ENCODE results near the gene GGCT.
A peak's percentile ranks its signal among the peaks of the same experiment; 100 is the strongest.
"Not testable (repeated sequence)": the region's sequence is repeated elsewhere in the genome, so short reads cannot be mapped to it uniquely, and the experiment has no call there.

Gene GGCT, protein sequence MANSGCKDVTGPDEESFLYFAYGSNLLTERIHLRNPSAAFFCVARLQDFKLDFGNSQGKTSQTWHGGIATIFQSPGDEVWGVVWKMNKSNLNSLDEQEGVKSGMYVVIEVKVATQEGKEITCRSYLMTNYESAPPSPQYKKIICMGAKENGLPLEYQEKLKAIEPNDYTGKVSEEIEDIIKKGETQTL

DNA sequence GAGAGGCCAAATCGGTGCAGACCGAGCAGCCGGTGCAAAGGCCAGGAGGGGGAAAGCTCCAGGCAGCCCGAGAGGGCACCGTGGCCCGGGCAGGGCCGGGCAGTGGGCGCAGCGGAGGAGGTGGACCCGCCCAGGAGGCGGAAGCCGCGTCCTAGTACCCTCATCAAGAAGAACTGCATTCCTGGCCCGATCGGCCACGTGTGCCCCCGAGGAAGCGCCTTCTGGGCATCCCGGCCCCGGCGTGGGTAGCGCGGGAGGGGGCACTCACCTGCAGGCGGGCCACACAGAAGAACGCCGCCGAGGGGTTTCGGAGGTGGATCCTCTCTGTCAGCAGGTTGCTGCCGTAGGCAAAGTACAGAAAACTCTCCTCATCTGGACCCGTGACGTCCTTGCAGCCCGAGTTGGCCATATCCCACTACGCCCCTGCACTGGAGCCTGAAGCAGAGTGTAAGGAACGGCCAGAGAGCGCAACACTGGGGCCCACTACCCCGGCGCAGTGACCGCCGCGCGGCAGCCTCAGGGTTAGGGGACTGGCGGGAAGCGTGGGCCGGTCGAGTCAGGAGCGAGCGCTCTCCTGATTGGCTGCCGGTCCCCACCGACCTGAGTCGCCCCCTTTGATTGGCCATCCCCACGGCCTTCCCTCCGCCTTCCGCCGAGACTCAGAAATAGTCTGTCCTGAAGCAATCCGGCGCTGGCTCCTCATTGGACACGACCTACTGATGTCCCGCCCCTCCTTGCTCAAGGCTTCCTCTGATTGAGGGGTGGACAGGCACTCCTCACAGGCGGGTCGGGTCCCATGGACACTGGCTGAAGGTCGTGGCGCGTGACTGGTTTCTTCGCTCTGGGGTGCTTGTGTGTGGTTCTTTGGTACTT, at the start of gene GGCT:
Gene GGCT, minus strand, starts transcription at position 529 of the 873 bp plus-strand sequence. Its CDS starts 120 bp downstream, at position 409.
- DNase-seq (ENCODE audit: low read depth): peak; percentile 99

DNA sequence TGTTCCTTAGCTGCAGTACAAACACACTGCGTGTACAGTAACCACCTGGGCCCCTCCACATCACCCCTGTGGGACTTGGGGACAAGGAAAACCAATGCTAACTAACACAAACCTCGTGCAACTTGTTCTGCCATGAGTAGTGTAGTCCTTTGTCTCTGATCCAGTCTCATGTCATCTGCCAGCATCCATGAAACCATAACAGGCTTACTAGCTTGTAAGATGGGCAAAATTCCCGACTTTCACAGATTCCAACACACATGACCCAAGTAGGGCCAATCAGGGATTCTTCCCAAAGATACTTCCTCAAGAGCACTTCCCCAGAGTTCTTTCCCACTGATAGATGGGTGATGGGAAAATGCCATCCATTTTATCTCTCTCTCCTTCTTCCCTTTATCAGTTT, 48.9 kb upstream of the GGCT start:
- no peak for DNase-seq (ENCODE audit: low read depth)

DNA sequence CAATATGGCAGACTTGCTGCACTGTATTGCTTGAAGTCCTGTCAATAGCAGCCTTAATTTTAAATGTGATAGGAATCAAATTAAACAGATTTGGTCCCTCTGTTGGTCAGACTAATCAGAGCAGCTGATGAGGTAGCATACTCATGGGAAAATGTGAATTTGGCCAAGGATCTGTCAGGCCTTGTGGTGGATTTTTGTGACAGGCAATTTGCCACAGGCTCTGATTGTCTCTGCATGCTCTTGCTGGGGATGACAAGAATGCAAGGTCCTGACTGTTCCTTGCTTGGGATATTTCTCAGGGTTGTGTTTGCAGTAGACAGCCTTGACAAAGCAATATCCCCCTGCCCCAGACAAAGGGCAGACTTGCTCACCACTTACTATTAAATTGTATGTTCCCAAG, 48.5 kb upstream of the GGCT start:
- no peak for DNase-seq (ENCODE audit: low read depth)

DNA sequence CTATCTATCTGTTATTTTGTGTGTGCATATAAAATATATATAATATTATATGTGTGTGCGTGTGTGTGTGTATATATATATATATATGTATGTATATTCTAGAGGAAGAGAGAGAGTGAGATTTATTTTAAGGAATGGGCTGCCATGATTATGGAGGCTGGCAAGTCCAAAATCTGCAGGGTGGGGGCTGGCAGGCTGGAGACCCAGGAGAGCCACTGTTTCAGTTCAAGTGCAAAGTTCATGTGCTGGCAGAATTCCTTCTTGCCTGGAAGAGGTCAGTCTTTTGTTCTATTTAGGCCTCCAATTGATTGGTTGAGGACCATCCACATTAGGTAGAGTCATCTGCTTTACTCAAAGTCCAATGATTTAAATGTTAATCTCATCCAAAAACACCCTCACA, 47.7 kb upstream of the GGCT start:
- no peak for DNase-seq (ENCODE audit: low read depth)

DNA sequence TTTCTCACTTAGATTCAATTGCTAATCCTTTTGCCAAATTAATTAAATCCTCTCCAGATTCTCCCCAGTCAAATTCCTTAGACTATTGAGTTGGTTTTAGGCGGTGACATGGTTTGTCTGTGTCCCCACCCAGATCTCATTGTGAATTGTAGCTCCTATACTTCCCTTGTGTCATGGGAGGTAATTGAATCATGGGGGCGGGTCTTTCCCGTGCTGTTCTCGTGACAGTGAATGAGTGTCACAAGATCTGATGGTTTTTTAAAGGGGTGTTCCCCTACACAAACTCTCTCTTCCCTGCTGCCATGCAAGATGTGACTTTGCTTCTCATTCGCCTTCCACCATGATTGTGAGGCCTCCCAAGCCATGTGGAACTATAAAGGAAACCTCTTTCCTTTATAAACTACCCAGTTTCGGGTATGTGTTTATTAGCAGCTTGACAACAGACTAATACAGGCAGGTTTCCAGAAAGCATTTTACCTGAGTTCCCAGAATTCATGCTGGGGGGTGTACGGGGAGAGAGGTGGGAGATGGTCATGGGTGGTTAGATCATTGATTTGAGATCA, 45.4 kb upstream of the GGCT start:
- no peak for DNase-seq (ENCODE audit: low read depth)

DNA sequence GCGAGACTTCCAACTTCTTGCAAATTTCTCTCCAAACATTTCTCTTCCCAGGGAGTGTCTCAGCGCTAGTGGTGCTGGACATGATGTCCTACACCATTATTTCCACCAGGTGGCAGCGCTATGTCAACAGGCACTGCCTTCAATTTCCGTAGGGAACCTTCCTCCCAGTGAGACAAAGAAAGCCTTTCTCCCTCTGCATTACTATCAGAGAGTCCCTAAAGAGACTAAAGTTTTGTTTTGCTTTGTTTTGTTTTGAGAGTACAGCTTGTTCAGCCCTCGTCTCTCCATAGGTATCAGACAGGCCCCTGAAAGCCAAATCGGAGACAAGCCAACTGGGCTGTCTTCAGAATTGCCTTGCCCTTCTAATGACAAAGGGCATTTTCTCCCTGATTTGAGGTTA, 44.2 kb upstream of the GGCT start:
- peak; percentile 74 for DNase-seq (ENCODE audit: low read depth)

DNA sequence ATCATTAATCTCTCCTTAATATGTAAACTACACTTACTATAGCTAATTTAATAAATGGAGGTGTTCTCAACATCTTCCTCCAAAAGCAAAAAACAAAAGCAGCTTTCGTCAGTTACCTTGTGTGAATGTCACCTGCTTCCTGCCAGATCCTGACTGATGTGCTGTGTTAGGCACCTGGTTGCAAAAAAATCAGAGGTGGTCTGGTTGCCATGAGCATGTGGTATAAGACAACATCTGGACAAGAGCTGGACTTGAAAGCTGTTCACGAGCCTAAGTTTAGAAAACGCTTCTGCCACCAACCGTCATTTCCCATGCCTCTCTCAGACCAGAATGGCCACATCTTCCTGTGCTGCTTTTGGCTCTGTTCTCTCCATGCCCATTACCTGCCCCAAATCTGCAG, 42.0 kb upstream of the GGCT start:
- DNase-seq (ENCODE audit: low read depth): no peak

DNA sequence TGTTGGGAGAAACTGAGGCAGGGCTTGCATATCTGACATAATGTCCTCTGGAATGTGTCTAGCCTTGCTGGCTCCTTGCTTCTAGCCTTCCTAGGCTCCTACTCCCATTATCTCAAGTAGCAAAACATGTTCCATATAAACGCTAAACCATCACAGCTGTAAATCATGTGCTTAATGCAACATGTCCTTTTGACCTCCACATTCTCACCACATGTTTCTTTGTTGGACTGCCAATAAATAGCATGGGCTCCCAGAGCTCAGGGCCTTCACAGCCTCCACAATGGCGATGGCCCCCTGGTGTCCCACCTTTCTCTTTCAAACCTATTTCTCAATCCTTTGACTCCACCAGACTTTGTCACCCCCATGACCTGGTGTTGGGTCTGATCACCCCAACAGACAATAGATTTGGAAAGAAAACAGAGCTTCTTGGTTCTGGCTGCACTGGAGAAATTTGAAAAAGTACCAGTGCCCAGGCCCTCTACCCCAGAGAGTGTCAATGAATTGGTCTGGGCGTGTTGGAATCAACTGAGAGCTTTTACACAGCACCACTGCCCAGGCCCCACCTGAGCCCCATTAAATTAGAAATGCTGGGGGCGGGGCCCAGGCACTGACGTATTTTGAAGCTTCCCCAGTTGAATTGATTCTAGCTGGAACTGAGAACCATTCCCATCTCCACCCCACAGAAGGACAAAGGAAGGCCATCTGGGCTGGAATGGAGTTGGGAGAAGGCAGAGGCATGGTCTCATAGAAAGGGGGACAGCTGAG, 41.3 kb upstream of the GGCT start:
- DNase-seq (ENCODE audit: low read depth): peak; percentile 61

DNA sequence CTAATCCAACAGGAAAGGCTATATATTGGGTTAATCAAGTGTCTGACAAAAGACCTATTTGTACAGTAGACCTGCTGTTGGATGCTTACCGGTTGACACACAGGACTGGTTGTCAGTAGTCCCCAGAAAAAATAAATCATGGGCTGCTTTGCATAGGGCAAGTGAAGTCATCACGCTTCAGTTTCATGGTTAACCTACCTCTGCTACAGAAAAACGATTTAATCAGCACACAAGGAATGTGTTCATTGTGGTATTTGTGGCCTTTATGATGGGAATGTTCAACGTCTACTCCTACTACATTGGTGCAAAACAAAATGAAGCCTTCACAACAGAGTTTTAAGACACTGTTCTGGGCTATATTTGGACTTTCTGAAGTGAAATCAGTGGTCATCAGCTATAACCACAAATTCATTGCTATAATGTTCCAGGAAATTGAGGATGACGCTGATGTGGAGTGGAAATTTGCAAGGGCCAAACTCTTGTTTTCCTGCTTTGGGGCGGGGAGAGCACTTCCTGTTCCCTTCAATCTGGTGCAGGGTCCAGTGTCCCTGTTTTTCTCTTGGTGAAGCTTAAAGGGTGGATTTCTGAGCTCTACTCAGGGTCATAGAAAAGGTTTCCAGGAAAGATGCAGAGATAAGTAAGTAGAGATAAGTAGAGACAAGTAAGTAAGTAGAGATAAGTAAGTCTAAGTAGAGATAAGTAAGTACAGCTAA, 39.3 kb upstream of the GGCT start:
- DNase-seq (ENCODE audit: low read depth): peak; percentile 46

DNA sequence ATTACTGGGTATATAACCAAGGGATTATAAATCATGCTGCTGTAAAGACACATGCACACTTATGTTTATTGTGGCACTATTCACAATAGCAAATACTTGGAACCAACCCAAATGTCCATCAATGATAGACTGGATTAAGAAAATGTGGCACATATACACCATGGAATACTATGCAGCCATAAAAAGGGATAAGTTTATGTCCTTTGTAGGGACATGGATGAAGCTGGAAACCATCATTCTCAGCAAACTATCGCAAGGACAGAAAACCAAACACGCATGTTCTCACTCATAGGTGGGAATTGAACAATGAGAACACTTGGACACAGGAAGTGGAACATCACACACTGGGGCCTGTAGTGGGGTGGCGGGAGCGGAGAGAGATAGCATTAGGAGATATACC, 38.5 kb upstream of the GGCT start:
- DNase-seq (ENCODE audit: low read depth): not testable (repeated sequence)

DNA sequence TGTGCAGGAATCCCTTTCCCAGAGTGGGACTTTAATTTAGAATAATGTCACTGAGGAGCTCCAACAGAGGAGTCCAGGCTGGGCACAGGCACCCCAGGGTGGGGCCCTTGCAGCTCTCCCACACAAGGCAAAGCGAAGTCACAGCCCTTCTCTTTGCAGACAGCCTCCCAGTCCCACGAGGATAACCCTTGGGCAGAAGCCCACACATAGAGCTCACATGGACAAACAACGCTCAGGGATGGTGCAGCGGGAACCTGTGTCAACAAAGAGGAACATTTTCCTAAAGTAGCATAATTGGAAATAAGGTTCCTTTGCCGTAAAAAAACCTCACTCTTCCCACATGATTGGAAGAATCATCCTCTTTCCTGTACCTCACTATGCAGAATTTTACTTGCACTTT, 29.3 kb upstream of the GGCT start:
- DNase-seq (ENCODE audit: low read depth): no peak

DNA sequence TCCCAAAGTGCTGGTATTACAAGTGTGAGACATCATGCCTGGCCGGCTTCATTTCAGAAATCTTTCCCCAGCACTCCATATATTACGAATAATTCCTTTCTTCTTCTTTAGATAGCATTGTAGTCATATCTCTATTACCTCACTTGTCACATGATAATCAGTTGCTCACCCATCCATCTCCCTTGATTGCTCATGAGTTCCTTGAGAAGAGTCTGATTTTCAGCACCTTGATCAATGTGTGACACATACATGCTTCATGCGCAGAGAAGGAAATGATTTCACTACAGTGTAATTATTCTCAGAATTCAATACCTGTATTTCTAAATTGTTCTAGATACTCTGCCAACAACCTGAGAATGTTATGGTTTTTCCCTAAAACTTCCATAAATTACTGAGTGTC, 26.7 kb upstream of the GGCT start:
- no peak for DNase-seq (ENCODE audit: low read depth)

DNA sequence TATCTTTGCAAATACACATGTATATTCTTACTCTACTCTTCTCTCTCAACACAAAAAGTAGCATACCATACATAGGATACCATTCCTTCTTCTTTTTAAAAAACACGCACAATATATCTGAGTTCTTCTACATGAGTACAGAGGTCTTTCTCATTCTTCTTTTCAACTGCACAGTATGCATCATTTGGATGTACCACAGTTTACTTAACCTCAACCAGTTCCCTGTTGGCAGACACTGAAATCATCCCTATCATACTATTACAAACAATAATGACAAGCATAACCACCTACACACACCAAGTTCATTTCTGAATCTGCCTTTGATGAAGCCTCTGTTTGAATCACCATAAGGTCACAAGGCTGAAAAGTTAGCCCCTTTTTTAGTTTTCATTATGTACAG, 25.7 kb upstream of the GGCT start:
- no peak for DNase-seq (ENCODE audit: low read depth)

DNA sequence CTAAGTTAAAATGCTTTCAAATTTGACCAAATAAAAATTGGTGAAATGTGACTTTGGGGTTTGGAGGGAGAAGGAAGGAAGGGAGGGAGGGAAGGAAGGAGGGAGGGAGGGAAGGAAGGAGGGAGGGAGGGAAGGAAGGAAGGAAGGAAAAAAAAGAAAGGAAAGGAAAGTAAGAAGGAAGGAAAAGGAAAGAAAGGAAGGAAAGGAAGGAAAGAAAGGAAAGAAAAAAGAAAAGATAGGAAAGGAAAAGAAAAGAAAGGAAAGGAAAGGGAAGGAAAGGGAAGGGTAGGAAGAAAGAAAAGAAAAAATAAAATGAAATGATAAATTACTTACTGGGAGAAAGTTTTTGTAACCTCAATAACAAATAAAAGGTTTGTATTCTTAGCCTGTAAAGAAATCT, 24.1 kb upstream of the GGCT start:
- no peak for DNase-seq (ENCODE audit: low read depth)

DNA sequence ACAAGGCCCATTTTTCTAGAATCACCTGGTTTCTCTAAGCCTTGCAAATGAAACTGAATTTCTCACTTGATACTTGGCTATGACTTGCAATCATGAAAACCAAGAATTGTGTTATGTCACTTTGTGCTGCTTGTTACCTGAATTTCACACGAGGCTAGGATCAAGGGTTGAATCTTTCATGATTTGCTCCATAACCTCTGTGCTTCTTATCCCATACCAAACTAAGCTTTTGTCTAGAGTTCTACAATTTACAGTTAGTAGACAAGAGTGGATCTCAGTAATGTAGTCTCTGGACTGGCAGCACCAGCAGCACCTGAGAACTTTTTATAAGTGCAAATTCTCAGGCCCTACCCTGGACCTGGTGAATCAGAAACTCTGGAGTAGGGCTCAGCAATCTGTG, 22.7 kb upstream of the GGCT start:
- not testable (repeated sequence) for DNase-seq (ENCODE audit: low read depth)

DNA sequence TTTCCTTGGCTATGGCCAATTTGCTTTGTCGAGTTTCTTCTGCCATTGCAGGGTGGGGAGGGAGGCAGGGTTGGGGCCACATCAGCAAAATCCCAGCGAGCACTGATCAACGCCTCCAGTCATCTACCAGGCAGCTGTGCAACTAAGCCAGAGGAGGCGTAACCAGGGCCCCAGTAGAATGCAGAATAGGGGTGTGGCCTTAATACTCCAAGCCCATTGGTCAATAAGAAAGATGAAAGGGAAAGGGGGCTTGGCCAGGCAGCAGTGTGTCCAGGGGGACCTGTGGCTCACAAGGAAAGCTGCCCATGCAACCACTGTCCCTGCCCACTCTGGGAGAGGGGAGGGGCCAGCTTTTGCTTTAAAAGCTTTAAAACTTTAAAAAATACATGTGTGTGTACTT, 21.5 kb upstream of the GGCT start:
- no peak for DNase-seq (ENCODE audit: low read depth)

DNA sequence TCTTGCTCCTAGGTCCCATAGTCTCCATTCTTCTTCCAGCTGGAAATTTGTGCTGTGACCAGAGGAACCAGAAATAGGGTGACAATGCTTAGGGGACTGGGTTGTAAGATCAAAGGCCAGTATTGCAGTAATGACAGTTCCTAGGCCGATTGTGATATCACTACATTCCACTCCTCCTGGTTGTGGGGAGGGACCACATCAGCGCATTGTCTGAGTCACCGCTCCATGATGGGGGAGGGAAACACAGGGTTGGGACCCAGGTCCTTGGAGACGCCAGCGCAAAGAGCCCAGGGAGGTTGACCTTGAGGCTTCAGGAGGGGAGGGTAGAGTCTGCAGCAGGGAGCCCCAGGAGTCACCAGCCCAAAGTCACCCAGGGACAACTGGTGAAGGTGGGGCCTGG, 20.8 kb upstream of the GGCT start:
- DNase-seq (ENCODE audit: low read depth): no peak

DNA sequence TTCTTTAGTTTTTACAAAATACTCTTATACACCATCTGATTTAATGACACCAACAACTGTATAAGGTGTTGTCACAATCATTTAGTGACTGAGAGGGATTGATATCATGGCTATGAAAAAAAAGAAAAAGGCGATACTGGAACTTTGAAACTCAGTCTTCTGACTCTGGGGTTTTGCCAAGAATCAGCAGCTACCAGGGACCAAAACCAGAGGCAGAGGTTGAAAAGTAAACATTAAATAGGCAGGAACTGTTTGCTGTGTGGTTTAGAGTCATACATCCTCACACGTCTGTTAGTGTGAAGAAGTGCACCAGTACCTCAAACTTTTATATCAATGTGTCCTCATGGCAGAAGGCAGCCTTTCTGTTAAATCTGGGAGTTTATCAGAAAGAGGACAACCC, 19.9 kb upstream of the GGCT start:
- no peak for DNase-seq (ENCODE audit: low read depth)

DNA sequence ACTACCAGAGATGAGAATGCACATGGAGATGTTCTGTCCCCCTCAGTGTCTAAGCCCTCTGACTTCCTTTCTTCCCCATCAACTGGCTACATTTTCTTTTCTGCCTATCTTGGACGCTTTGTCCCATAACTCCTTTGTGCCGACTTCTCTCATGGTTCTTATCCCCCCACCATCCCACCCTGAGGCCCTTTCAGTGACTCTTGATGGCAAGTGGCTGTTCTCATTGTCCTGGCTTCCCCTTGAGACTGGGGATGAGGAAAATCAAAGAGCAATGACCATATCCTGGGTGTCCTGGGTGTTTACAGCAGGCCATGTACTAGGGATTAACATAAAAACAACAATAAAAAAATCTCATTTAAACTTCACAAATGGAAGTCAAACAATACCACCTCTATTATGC, 18.8 kb upstream of the GGCT start:
- no peak for DNase-seq (ENCODE audit: low read depth)

DNA sequence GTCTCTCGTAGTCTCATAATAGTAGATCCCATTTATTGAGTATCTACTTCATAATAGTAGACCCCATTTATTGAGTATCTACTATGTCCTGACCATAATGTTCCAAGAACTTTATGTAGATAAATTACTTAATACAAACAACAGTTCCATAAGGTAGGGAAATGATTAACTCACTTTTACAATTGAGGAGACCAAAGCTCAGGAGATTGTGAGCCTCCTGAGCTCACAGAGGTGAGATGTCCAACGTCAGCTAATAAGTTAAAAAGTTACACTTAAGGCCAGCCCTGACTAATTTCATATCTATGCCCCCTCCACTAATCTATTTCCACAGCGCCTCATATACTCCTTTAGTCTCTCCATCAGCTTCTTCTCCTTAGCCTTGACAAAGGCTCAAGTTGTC, 17.5 kb upstream of the GGCT start:
- no peak for DNase-seq (ENCODE audit: low read depth)

DNA sequence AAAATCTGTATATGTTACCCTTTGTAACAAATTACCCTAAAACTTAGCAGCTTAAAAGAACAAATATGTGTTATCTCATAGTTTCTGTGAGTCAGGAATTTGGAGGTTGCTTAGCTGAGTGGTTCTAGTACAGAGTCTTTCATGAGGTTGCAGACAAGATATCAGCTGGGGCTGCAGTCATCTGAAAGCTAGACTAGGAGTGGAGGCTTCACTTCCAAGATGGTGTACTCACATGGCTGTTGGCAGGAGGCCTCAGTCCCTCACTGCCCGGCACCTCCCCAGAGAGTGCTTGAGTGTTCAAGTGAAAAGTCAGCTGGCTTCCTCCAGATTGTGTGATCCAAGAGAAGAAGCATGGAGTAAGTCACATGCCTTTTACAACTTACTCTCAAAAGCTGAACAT, 16.9 kb upstream of the GGCT start:
- peak; percentile 27 for DNase-seq (ENCODE audit: low read depth)

DNA sequence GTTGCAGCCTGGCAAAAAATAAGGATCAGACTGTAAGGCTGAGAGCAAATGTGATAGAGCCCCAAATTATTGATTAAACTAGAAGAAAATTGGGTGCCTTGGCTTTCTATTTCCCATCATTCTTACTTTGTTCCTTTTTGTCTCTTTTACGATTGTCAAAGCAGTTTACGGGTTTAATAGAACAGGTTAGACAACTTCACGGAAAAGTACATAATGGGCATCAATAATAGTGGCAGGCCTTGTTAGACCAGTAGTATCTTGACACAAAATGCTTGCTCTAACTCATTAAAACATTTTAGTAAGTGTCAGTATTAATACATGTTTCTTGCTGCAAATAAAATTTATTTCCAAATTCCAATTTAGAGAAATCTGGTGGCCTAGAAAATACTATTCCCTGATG, 14.5 kb upstream of the GGCT start:
- DNase-seq (ENCODE audit: low read depth): no peak
